Neutrophil (primary cell): ENCODE data around the gene CTNND2.

Source experiments
- H3K27ac ChIP-seq: fragments of 200-600 bp; sonication (generic); 2 replicates; pipeline ENCODE4 v1.5.1; 2016; ENCODE audit warnings: mild to moderate bottlenecking, moderate library complexity
- H3K27me3 ChIP-seq: fragments of 200-600 bp; sonication (generic); 2 replicates; pipeline ENCODE4 v1.6.0; 2016; ENCODE audit warnings: mild to moderate bottlenecking
- H3K36me3 ChIP-seq: fragments of 200-600 bp; sonication (generic); 2 replicates; pipeline ENCODE4 v1.5.1; 2017
- H3K4me1 ChIP-seq, 2 experiments: fragments of 200-600 bp in 1 of 2; sonication (generic) in 1 of 2; 1 replicate in 1 of 2; 2 replicates in 1 of 2; pipeline versions ENCODE4 v1.5.1 to v1.6.1; 2013 to 2016; ENCODE audit warnings: low read depth in 1 of 2, low read length in 1 of 2, mild to moderate bottlenecking in 1 of 2, moderate library complexity in 1 of 2; ENCODE audit not compliant: control insufficient read depth in 1 of 2, insufficient read depth in 1 of 2
- H3K4me3 ChIP-seq, 2 experiments: fragments of 200-600 bp in 1 of 2; sonication (generic) in 1 of 2; 1 replicate in 1 of 2; 2 replicates in 1 of 2; pipeline ENCODE4 v1.5.1; 2013 to 2016; ENCODE audit warnings: low read depth in 1 of 2, low read length in 1 of 2, mild to moderate bottlenecking in 1 of 2, moderate library complexity in 1 of 2
- H3K9me3 ChIP-seq: fragments of 200-600 bp; sonication (generic); 2 replicates; pipeline ENCODE4 v1.5.1; 2016
- CTCF ChIP-seq: fragments of 200-600 bp; sonication (generic); IDR thresholded peaks from 2 replicates; pipeline ENCODE4 v1.5.1; 2016; ENCODE audit warnings: antibody characterized with exemption

The CTNND2 gene

GRCh38 chr5:11525020-11525419, 379.2 kb downstream of the CTNND2 start:
- Histone ChIP-seq H3K27ac (no peak overlapping the region), H3K9me3 (no peaks in the 10 kb centered on the region), H3K4me3 (no peak overlapping the region), H3K36me3 (no peaks in the 10 kb centered on the region), H3K4me1 (no peaks in the 10 kb centered on the region), H3K27me3 (no peaks in the 10 kb centered on the region)
- no peak for TF ChIP-seq CTCF

GRCh38 chr5:11524188-11524587, 380.1 kb downstream of the CTNND2 start:
- Histone ChIP-seq H3K27me3 (no peaks in the 10 kb centered on the region), H3K4me3 (no peak overlapping the region), H3K4me1 (no peaks in the 10 kb centered on the region), H3K36me3 (no peaks in the 10 kb centered on the region), H3K27ac (no peak overlapping the region), H3K9me3 (no peaks in the 10 kb centered on the region)
- TF ChIP-seq CTCF: no peak

GRCh38 chr5:11522796-11523195, 381.4 kb downstream of the CTNND2 start:
- no peaks in the 10 kb centered on the region for H3K36me3 ChIP-seq
- no peak overlapping the region for H3K27ac ChIP-seq
- H3K4me3 ChIP-seq: no peak overlapping the region
- no peak for TF ChIP-seq CTCF
- no peaks in the 10 kb centered on the region for H3K4me1 ChIP-seq
- no peaks in the 10 kb centered on the region for H3K27me3 ChIP-seq
- no peaks in the 10 kb centered on the region for H3K9me3 ChIP-seq

GRCh38 chr5:11520241-11520930, 383.9 kb downstream of the CTNND2 start:
- Histone ChIP-seq H3K9me3 (no peaks in the 10 kb centered on the region), H3K4me1 (no peaks in the 10 kb centered on the region), H3K4me3 (no peak overlapping the region), H3K36me3 (no peaks in the 10 kb centered on the region), H3K27me3 (no peaks in the 10 kb centered on the region), H3K27ac (no peak overlapping the region)
- no peak for TF ChIP-seq CTCF

GRCh38 chr5:11519236-11519635, 385.0 kb downstream of the CTNND2 start:
- TF ChIP-seq CTCF: no peak
- Histone ChIP-seq H3K9me3 (no peaks in the 10 kb centered on the region), H3K4me1 (no peaks in the 10 kb centered on the region), H3K27ac (no peak overlapping the region), H3K36me3 (no peaks in the 10 kb centered on the region), H3K4me3 (no peak overlapping the region), H3K27me3 (no peaks in the 10 kb centered on the region)

- Histone ChIP-seq H3K9me3 (no peaks in the 10 kb centered on the region), H3K27me3 (no peaks in the 10 kb centered on the region), H3K27ac (no peak overlapping the region), H3K4me1 (no peaks in the 10 kb centered on the region), H3K4me3 (no peak overlapping the region), H3K36me3 (no peaks in the 10 kb centered on the region)
- no peak for TF ChIP-seq CTCF
These were observed 385.6 kb downstream of the CTNND2 start for GRCh38 chr5:11518676-11519075.
